IMR-90 (cell line): ENCODE measurements around the gene C10orf95. TPM values are rescaled to one million over a fixed set of nuclear protein-coding genes. Genes with fewer than 3 reads are reported as not detected.
A peak's percentile ranks its signal among the peaks of the same experiment; 100 is the strongest.

Experiments
- ATAC-seq: fragments of 200-7000 bp; cut with Tn5 transposase; 2 replicates; pipeline ENCODE4 v1.9.1; 2020; ENCODE audit warnings: low read depth, mild to moderate bottlenecking, moderate library complexity
- BruUV-seq: library from RNA; stranded (reverse); fragments of 400-500 nt; replicated peaks from 2 replicates; lab custom pipeline; 2021; lab: Mats Ljungman, UMichigan
- CTCF ChIA-PET: fragments of 300-600 bp; formaldehyde crosslinking; extraction: SDS; loops from one replicate; lab custom pipeline; 2021; ENCODE audit warnings: antibody characterized with exemption; lab: Yijun Ruan, JAX
- POLR2A ChIA-PET: fragments of 300-600 bp; sonication (Branson Sonifier 250); formaldehyde crosslinking; loops from one replicate; lab custom pipeline; 2022; ENCODE audit warnings: antibody characterized with exemption; ENCODE audit not compliant: unreplicated experiment; lab: Charles Lee
- DNase-seq: peaks from one replicate; pipeline ENCODE4 v3.0.0; 2013
- H2AFZ ChIP-seq: replicated peaks from 2 replicates; pipeline ENCODE3; 2013; ENCODE audit warnings: low read length, mild to moderate bottlenecking; ENCODE audit not compliant: poor library complexity
- H2AK5ac ChIP-seq: 2 replicates; pipeline ENCODE4 v1.6.1; 2013; ENCODE audit warnings: low read depth, low read length, inconsistent platforms
- H2AK9ac ChIP-seq: replicated peaks from 2 replicates; pipeline ENCODE3; 2013; ENCODE audit warnings: mild to moderate bottlenecking, low read depth, low read length, moderate library complexity; ENCODE audit not compliant: poor library complexity
- H2BK120ac ChIP-seq: 2 replicates; pipeline ENCODE4 v1.6.1; 2013; ENCODE audit warnings: low read depth, low read length, inconsistent platforms
- H2BK15ac ChIP-seq: 3 replicates; pipeline ENCODE4 v1.6.1; 2013; ENCODE audit warnings: low read depth, low read length, inconsistent platforms
- H2BK20ac ChIP-seq: 2 replicates; pipeline ENCODE4 v1.6.1; 2013; ENCODE audit warnings: low read depth, mild to moderate bottlenecking, inconsistent platforms, low read length, moderate library complexity
- H2BK5ac ChIP-seq: 2 replicates; pipeline ENCODE4 v1.6.1; 2013; ENCODE audit warnings: mild to moderate bottlenecking, low read depth, low read length, inconsistent platforms; ENCODE audit not compliant: poor library complexity, severe bottlenecking
- H3K14ac ChIP-seq: replicated peaks from 2 replicates; pipeline ENCODE4 v1.6.1; 2013; ENCODE audit warnings: low read depth, low read length, inconsistent platforms
- H3K18ac ChIP-seq: 2 replicates; pipeline ENCODE4 v1.6.1; 2013; ENCODE audit warnings: low read depth, low read length, control low read depth
- H3K23ac ChIP-seq: 2 replicates; pipeline ENCODE4 v1.6.1; 2013; ENCODE audit warnings: low read depth, low read length, inconsistent platforms
- H3K27ac ChIP-seq: 2 replicates; pipeline ENCODE4 v1.5.1; 2013; ENCODE audit warnings: mild to moderate bottlenecking, control low read depth, low read length; ENCODE audit not compliant: insufficient read depth
- H3K27me3 ChIP-seq: 2 replicates; pipeline ENCODE4 v1.6.1; 2013; ENCODE audit warnings: low read length; ENCODE audit not compliant: control insufficient read depth, insufficient read depth
- H3K36me3 ChIP-seq: 2 replicates; pipeline ENCODE4 v1.6.1; 2013; ENCODE audit warnings: low read length, mixed read lengths; ENCODE audit not compliant: control insufficient read depth, insufficient read depth
- H3K4ac ChIP-seq: 2 replicates; pipeline ENCODE4 v1.6.1; 2013; ENCODE audit warnings: low read depth, low read length, inconsistent platforms
- H3K4me1 ChIP-seq: 2 replicates; pipeline ENCODE4 v1.6.1; 2013; ENCODE audit warnings: low read length, mixed read lengths; ENCODE audit not compliant: control insufficient read depth, insufficient read depth
- H3K4me2 ChIP-seq: 2 replicates; pipeline ENCODE4 v1.6.1; 2013; ENCODE audit warnings: low read depth, mild to moderate bottlenecking, control low read depth, low read length, moderate library complexity
- H3K4me3 ChIP-seq: 2 replicates; pipeline ENCODE4 v1.5.1; 2013; ENCODE audit warnings: low read depth, mild to moderate bottlenecking, control low read depth, low read length, moderate library complexity; ENCODE audit not compliant: insufficient read depth
- H3K56ac ChIP-seq: 2 replicates; pipeline ENCODE4 v1.6.1; 2013; ENCODE audit warnings: low read length, inconsistent platforms; ENCODE audit not compliant: insufficient read depth; ENCODE audit errors: extremely low read depth
- H3K79me1 ChIP-seq, 2 experiments: 2 replicates each; pipeline ENCODE4 v1.6.1; 2013; ENCODE audit warnings: low read length in 2 of 2, inconsistent platforms in 1 of 2, low read depth in 1 of 2
- H3K9ac ChIP-seq: 2 replicates; pipeline ENCODE4 v1.6.1; 2013; ENCODE audit warnings: low read depth, low read length, control low read depth
- H3K9me1 ChIP-seq: 2 replicates; pipeline ENCODE4 v1.6.1; 2013; ENCODE audit warnings: low read length, inconsistent platforms; ENCODE audit not compliant: insufficient read depth
- H3K9me3 ChIP-seq: 2 replicates; pipeline ENCODE4 v1.6.1; 2013; ENCODE audit warnings: low read length; ENCODE audit not compliant: control insufficient read depth, insufficient read depth
- H4K20me1 ChIP-seq: 2 replicates; pipeline ENCODE4 v1.6.1; 2013; ENCODE audit warnings: low read length, inconsistent platforms; ENCODE audit not compliant: insufficient read depth
- H4K5ac ChIP-seq: 2 replicates; pipeline ENCODE4 v1.6.1; 2013; ENCODE audit warnings: mild to moderate bottlenecking, low read depth, low read length, control low read depth
- H4K8ac ChIP-seq, 2 experiments: 2 replicates each; pipeline ENCODE4 v1.6.1; 2013; ENCODE audit warnings: low read depth in 2 of 2, low read length in 2 of 2, control low read depth in 1 of 2, inconsistent platforms in 1 of 2
- H4K91ac ChIP-seq: 2 replicates; pipeline ENCODE4 v1.6.1; 2013; ENCODE audit warnings: low read depth, low read length, inconsistent platforms; ENCODE audit not compliant: insufficient read depth
- BHLHE40 ChIP-seq: fragments of 150-350 bp; IDR thresholded peaks from 2 replicates; pipeline ENCODE4 v1.6.1; 2016; ENCODE audit warnings: mild to moderate bottlenecking, low read depth, low read length
- CEBPB ChIP-seq: IDR thresholded peaks from 2 replicates; pipeline ENCODE4 v1.6.1; 2012; ENCODE audit warnings: low read depth, low read length, improper control_type of control experiment
- CHD1 ChIP-seq: IDR thresholded peaks from 2 replicates; pipeline ENCODE4 v1.6.1; 2012; ENCODE audit warnings: low read depth, low read length, improper control_type of control experiment
- FOS ChIP-seq: fragments of 150-350 bp; IDR thresholded peaks from 2 replicates; pipeline ENCODE4 v1.6.1; 2016; ENCODE audit warnings: low read depth, low read length
- MAFK ChIP-seq: IDR thresholded peaks from 2 replicates; pipeline ENCODE4 v1.6.1; 2012; ENCODE audit warnings: low read depth, low read length, improper control_type of control experiment
- MAZ ChIP-seq: IDR thresholded peaks from 2 replicates; pipeline ENCODE4 v1.6.1; 2012; ENCODE audit warnings: low read depth, mild to moderate bottlenecking, low read length, improper control_type of control experiment, moderate library complexity, borderline replicate concordance
- MXI1 ChIP-seq: IDR thresholded peaks from 2 replicates; pipeline ENCODE4 v1.6.1; 2012; ENCODE audit warnings: low read depth, mild to moderate bottlenecking, low read length, moderate library complexity, borderline replicate concordance
- NFE2L2 ChIP-seq: fragments of 150-350 bp; IDR thresholded peaks from 2 replicates; pipeline ENCODE4 v1.6.1; 2016; ENCODE audit warnings: low read depth, mild to moderate bottlenecking, low read length
- POLR2A ChIP-seq: IDR thresholded peaks from 2 replicates; pipeline ENCODE4 v1.6.1; 2012; ENCODE audit warnings: mild to moderate bottlenecking, low read depth, low read length
- RAD21 ChIP-seq: IDR thresholded peaks from 2 replicates; pipeline ENCODE4 v1.6.1; 2012; ENCODE audit warnings: low read length, improper control_type of control experiment
- RCOR1 ChIP-seq: IDR thresholded peaks from 2 replicates; pipeline ENCODE4 v1.6.1; 2012; ENCODE audit warnings: mild to moderate bottlenecking, low read length, improper control_type of control experiment; ENCODE audit not compliant: insufficient replicate concordance
- RFX5 ChIP-seq: IDR thresholded peaks from 2 replicates; pipeline ENCODE4 v1.8.0; 2012; ENCODE audit warnings: low read depth, mild to moderate bottlenecking, low read length, moderate library complexity
- SMC3 ChIP-seq: fragments of 150-350 bp; IDR thresholded peaks from 2 replicates; pipeline ENCODE4 v1.6.1; 2016; ENCODE audit warnings: low read depth, mild to moderate bottlenecking, antibody characterized with exemption, low read length, moderate library complexity
- WGBS, 2 experiments: methylation state at CpG; one replicate each; pipeline versions ENCODE4 v1.1.5 to v1.1.7; 2013; ENCODE audit warnings: missing lambda C conversion rate in 2 of 2; ENCODE audit not compliant: insufficient read length in 1 of 2; ENCODE audit errors: extremely low coverage in 2 of 2; 5-methylcytosine and 5-hydroxymethylcytosine counted together
- dilution Hi-C: fragments of 300-500 bp; cut with HindIII; formaldehyde crosslinking; loops from one replicate; pipeline ENCODE4 v1.14.3; 2018; ENCODE audit warnings: low sequenced_read_pairs; ENCODE audit not compliant: unreplicated experiment
- in situ Hi-C: fragments of 300-500 bp; cut with MboI; formaldehyde crosslinking; loops from 3 replicates; pipeline ENCODE4 v1.14.3; 2019; ENCODE audit warnings: low sequenced_read_pairs, inconsistent platforms, mixed read lengths
- intact Hi-C: fragments of 100-400 bp; cut with micrococcal nuclease; formaldehyde crosslinking; loops from 2 replicates; pipeline ENCODE4 v1.10.0; 2022
- polyA plus RNA-seq, 3 experiments: library from polyadenylated mRNA; depleted of rRNA; stranded (reverse); fragments of >200 nt; gene quantifications; 2 replicates each; pipeline ENCODE4 v1.2.3, GENCODE V29; 2012; ENCODE audit warnings: low replicate concordance in 1 of 3
- total RNA-seq: library from RNA; depleted of rRNA; stranded (reverse); fragments of >200 nt; gene quantifications from 2 replicates; pipeline ENCODE4 v1.2.3, GENCODE V29; 2012
- TF ChIP-seq, protein P1 (sequence below): fragments of 150-350 bp; IDR thresholded peaks from 2 replicates; pipeline ENCODE4 v1.6.1; 2017; ENCODE audit warnings: mild to moderate bottlenecking, antibody characterized with exemption, low read length, low read depth
- TF ChIP-seq, protein P2 (sequence below): conservative IDR thresholded peaks from 2 replicates; pipeline ENCODE4 v1.5.1; 2012; ENCODE audit warnings: mild to moderate bottlenecking, low read depth, low read length, improper control_type of control experiment
- TF ChIP-seq, protein P3 (sequence below): fragments of 150-350 bp; IDR thresholded peaks from 2 replicates; pipeline ENCODE4 v1.6.1; 2016; ENCODE audit warnings: low read depth, mild to moderate bottlenecking, low read length, moderate library complexity, borderline replicate concordance

C10orf95 gene
- total and polyA plus RNA-seq, 2 of the 4 experiments (the other 2 are of a cell fraction) = not detected

DNA sequence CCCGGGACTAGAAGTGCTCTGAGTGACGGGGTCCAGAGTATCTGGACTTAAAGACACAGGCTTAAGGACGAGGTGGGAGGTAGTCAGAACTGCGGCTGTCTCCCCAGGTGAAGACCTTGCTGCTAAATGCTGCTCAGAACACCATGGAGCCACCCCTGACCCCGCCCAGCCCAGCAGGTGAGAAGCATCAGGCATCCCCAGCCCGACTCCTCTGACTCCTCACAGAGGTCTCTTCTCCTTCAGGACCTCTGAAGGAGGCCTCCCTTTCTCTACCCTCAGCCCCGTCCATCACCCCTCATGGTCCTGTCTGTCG is 50.0 kb downstream of the C10orf95 start:
- no peak for ATAC-seq
- CTCF ChIA-PET = interaction anchor here (0.9 kb wide), 1 partner anchor 171 kb away, joined by 4 read pairs; no protein-coding TSS in a partner anchor

More for the DNA sequence above, 50.0 kb downstream of the C10orf95 start:
- Histone ChIP-seq H3K27ac (no peak overlapping the region), H4K8ac (no peak overlapping the region), H3K4ac (no peak overlapping the region), H3K4me1 (peaks cover 13% of the 10 kb centered on the region), H3K9ac (no peak overlapping the region), H3K14ac (no peak overlapping the region), H4K91ac (no peak overlapping the region), H3K4me2 (no peak overlapping the region), H3K23ac (no peak overlapping the region), H2AFZ (no peak overlapping the region), H4K5ac (no peak overlapping the region), H2AK5ac (peak overlapping the region; percentile 75; the same call in 1 of the 2 replicates), H2BK5ac (no peak overlapping the region), H4K20me1 (peaks cover 6% of the 10 kb centered on the region), H2AK9ac (peak overlapping the region; percentile 72), H3K27me3 (no peaks in the 10 kb centered on the region), H2BK20ac (no peak overlapping the region), H3K18ac (no peak overlapping the region), H3K9me3 (no peaks in the 10 kb centered on the region), H3K79me1 (peaks cover 21 to 24% of the 10 kb centered on the region in 2 experiments), H3K36me3 (peaks cover 26% of the 10 kb centered on the region), H2BK120ac (no peak overlapping the region), H2BK15ac (no peak overlapping the region), H3K4me3 (no peak overlapping the region), H3K9me1 (peaks cover 5% of the 10 kb centered on the region; the same call in 1 of the 2 replicates), H3K56ac (no peak overlapping the region)
- TF ChIP-seq, protein P1, sequence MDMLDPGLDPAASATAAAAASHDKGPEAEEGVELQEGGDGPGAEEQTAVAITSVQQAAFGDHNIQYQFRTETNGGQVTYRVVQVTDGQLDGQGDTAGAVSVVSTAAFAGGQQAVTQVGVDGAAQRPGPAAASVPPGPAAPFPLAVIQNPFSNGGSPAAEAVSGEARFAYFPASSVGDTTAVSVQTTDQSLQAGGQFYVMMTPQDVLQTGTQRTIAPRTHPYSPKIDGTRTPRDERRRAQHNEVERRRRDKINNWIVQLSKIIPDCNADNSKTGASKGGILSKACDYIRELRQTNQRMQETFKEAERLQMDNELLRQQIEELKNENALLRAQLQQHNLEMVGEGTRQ = no peak
- TF ChIP-seq RAD21 = no peak
- TF ChIP-seq NFE2L2 = no peak
- no peak for TF ChIP-seq BHLHE40
- no peak for TF ChIP-seq MAZ
- no peak for TF ChIP-seq POLR2A
- TF ChIP-seq, protein P2, sequence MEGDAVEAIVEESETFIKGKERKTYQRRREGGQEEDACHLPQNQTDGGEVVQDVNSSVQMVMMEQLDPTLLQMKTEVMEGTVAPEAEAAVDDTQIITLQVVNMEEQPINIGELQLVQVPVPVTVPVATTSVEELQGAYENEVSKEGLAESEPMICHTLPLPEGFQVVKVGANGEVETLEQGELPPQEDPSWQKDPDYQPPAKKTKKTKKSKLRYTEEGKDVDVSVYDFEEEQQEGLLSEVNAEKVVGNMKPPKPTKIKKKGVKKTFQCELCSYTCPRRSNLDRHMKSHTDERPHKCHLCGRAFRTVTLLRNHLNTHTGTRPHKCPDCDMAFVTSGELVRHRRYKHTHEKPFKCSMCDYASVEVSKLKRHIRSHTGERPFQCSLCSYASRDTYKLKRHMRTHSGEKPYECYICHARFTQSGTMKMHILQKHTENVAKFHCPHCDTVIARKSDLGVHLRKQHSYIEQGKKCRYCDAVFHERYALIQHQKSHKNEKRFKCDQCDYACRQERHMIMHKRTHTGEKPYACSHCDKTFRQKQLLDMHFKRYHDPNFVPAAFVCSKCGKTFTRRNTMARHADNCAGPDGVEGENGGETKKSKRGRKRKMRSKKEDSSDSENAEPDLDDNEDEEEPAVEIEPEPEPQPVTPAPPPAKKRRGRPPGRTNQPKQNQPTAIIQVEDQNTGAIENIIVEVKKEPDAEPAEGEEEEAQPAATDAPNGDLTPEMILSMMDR = no peak
- TF ChIP-seq CHD1 = no peak
- TF ChIP-seq CEBPB = no peak
- TF ChIP-seq MAFK = no peak
- TF ChIP-seq SMC3 = no peak
- no peak for TF ChIP-seq RCOR1
- TF ChIP-seq, protein P3, sequence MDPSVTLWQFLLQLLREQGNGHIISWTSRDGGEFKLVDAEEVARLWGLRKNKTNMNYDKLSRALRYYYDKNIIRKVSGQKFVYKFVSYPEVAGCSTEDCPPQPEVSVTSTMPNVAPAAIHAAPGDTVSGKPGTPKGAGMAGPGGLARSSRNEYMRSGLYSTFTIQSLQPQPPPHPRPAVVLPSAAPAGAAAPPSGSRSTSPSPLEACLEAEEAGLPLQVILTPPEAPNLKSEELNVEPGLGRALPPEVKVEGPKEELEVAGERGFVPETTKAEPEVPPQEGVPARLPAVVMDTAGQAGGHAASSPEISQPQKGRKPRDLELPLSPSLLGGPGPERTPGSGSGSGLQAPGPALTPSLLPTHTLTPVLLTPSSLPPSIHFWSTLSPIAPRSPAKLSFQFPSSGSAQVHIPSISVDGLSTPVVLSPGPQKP = no peak
- no peak for TF ChIP-seq RFX5
- no peak for TF ChIP-seq FOS
- TF ChIP-seq MXI1 = no peak
- DNase-seq = no peak
- in situ Hi-C loops (no loop called here), dilution Hi-C loops (no loop called here), intact Hi-C loops (no loop called here)
- BruUV-seq = no TSS peak
- POLR2A ChIA-PET = no interaction called here
- 70% methylated on average over 2 of the region's 8 CpGs; no CpG with 5 or more reads in 1 of the 2 experiments for WGBS, 2 experiments
